ENCODE measurements around the gene COL4A1.
A peak's percentile ranks its signal among the peaks of the same experiment; 100 is the strongest.

Gene COL4A1

DNA sequence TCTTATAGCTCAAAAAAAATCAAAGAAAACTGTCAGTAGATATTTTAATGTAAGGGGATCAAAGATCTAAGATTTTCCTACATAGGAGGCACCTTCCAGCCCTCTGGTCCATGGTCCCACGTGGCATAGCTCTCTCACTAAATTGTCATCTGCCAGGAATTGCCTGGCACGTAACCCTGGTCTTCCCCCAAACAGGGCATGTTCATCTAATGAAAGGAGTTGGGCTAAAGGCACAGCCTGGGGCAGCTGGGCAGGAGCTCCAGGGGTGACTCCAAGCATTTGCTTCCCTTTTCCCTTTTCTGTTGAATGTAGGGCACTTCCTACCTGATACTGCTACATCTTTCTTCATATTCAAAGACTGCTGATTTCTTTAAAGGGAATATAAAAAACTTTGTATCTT lies 148.7 kb downstream of the COL4A1 start:
- DNase-seq (ENCODE audit: low read depth) = no peak

GRCh38 chr13:110157718-110158117 lies 149.2 kb downstream of the COL4A1 start:
- DNase-seq (ENCODE audit: low read depth) = no peak

DNA sequence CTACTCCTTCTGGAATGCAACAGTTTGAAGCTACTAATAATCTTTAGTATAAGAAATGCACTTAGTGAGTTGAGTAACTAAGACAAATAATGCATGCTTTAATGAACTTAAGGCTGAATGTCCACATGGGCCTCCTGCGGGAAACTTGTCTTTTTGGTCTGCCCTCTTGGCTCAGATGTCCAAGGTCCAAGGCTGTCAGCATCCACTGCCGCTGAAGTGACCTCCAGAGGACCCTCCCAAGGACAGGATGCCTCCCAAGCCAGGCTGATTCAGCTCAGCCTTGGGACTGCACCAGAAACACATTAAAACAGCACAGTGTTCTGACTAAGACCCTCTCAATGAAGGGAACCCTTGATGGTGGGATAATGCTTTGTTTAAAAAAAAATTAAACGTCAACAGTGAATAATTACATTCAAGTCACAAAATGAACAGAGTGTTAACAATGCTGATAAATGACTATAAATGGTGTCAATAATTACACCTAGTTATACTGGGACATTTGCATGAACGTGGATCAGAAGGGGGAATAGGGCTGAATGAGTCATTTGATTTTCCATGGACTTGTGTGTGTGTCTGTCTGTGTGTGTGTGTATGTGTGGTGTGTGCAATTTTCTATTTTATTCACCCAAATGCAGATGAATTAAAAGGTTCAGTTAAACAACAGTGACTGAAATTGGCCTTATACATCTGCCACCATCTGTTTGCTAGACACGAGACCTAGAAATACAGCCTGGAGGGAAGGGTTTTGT lies 150.5 kb downstream of the COL4A1 start:
- DNase-seq (ENCODE audit: low read depth) = no peak

- no peak for DNase-seq (ENCODE audit: low read depth)
Observed at GRCh38 chr13:110155072-110155471, 151.9 kb downstream of the COL4A1 start.

- DNase-seq (ENCODE audit: low read depth) = no peak
Observed at GRCh38 chr13:110154410-110154933, 152.5 kb downstream of the COL4A1 start.

DNA sequence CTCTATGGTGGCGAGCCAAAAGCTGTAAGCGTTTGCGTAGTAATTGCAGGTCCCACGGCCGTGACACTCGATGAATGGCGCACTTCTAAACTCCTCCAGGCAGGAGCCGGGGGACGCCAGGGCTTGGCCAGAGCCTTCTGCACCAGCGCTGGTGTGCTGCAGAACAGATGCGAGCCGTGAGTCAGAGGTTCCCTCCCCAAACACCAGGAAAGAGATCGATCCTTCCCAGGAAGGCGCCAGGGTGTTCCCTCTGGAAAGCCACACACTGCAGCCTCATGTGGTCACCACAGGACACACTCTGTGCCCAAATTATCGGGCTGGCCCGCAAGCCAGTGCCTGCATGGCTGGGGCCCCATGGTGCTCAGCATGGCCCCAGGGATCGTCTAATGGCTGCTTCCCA lies 154.6 kb downstream of the COL4A1 start:
- no peak for DNase-seq (ENCODE audit: low read depth)

DNA sequence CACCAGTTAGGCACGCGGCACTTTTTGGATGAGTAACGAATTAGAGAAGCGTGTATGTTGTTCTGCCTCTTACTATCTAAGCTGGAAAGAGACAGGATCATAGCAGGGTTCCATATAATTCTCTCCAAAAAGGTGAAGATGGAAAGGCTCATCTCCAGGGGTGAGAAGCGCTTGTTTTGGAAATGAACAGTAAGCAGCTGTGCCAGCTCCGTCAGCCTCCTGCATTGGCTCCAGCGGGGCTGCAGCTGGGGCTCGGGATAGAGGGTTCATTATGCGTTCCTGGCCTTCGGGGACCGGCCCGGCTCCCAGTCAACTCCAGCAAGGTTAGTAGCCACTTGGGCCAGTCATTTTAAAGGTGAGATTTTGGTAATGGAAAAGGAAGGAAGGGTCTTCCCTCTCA lies 155.5 kb downstream of the COL4A1 start:
- DNase-seq (ENCODE audit: low read depth) = no peak

DNA sequence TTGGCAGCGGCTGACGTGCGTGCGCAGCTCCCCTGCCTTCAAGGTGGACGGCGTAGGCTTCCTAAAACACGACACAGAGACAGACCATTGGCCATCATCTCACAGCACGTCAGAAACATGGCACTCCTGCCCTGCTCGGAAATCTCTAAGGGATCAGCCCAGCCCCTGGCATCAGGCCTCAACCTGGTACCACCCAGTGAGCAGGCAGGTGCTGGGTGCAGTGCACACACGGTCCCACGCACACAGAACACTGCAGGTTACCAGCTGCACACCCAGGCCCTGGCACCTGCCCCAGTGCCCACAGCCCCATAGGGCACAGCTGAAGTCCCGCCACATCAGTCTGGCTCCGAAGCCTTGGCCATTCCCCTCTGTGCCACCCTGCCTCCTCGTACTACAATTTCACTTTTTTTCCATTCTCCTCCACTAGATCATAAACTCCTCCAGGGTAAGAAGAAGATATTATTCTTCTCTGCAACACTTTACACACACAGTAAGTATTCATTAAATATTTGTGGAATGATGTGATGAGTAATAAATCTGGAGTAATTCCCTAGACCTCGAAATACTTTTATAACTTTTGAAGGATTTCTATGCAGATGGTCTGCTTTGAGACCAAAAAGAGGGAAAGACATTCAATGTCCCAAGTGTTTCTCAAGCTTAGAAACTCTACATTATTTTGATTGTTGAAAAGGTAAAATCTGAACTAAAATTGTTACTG lies 156.4 kb downstream of the COL4A1 start:
- no peak for DNase-seq (ENCODE audit: low read depth)

DNA sequence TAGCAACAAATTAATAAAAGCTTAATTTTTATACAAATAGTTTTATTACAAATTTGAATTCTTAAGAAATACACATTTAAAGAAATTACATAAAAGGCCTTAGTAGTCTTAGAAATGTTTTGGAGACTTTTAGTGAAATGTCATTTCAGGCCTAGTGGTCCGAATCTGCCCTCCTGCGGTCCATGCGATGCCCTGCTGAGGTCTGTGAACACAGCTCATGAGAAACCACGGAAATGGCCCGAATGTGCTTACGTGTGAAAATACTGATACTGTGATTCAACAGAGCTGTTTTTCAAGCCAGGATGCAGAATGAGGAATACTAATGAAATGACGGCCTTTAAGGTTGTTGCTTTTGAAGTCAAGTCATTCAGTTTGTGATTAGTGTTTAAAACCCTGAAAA lies 157.9 kb downstream of the COL4A1 start:
- no peak for DNase-seq (ENCODE audit: low read depth)

- DNase-seq (ENCODE audit: low read depth) = no peak
Observed at GRCh38 chr13:110140099-110140498, 166.9 kb downstream of the COL4A1 start.

DNA sequence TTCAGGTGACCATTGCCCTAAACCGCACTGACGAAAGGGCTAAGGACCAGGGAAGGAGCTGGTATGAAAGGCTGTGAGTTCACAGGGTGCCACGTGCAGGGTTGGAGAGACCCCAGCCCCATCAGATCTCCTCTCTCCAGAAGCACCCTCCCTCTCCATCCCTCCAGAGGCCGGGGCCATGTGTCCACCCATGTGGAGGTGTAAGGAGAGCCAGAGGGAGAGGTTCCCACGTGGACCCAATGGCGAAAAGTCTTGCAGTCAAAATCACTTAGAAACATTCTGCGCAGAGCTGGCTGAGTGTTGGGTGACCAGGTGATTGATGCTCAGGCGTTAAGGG lies 168.3 kb downstream of the COL4A1 start:
- DNase-seq (ENCODE audit: low read depth) = no peak

DNA sequence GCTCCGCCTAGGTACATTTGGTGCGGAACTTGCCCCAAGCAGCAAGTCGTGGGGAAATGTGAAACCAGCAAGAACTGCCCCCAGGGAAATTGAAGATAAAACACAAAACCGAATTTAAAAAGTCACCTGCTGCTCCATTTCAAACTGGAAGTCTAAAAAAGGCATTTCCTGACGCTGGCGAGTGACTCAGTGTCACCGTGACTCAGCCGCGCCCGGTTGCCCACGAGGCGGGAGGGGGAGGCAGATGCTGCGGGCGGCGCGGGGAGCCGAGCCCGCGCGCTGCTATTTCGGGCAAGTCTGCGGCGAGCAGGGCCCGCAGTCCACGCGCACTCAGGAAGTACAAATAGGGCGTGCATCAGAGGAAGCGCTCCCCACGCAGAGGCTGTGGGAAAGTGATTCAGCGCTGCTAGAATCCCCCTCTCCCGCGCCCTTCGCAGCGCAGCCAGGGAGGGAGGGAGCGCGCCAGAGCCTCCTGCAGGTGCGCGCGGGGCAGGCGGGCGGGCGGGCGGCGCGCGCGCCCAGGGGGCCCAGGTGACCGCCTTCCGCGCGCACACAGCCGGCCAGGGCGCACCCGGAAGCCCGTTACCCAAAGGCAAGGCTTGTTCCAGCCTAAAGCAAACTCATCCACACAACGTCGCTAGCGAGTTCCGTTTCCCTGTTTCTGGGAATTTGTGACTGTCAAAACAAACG lies 168.8 kb downstream of the COL4A1 start:
- peak; percentile 56 for DNase-seq (ENCODE audit: low read depth)

GRCh38 chr13:110137680-110138009 lies 169.3 kb downstream of the COL4A1 start:
- DNase-seq (ENCODE audit: low read depth) = no peak

DNA sequence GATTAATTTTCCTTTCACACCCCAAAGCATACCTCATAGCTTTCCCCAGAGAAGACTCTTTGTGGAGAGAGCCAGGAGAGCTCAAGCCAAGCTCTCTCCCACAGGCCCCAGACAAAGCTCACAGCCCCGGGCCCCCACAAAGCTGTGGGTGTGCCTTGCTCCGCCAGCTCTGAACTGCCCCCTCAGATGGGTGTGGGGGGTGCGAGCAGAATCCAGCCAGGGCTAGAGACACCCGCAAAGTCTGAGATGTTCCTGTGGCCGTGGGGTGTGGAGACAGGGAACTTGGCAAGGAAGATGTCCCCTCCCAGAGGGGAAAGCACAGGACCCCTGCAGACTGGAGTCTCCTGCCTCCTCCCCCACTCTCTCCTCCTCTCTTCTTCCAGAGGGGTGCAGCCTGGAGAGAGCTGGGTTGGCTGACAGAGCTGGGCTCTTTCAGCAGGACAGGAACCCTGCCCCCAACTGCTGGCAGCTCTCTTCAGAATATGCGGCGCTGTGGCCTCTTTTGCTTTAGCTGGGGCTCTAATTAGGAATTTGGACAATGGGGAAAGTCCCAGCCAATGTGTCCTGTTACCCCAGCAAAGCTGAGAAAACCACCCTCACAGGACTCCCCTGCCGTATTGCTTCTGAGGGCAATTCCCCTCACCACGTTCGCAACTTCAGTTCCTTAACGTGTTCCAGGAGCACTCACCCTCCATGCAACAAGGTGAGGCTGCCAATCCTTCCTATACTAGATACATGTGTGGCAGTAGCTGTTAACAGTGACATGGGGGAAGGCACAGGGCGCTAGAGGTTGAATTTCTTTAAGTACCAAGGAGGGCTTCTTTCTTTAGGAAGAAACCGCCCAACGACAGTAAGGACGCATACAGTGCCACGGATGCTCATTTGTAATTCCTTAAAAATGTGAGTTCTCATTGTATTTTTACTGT lies 170.0 kb downstream of the COL4A1 start:
- DNase-seq (ENCODE audit: low read depth) = no peak

- DNase-seq (ENCODE audit: low read depth) = no peak
Observed at GRCh38 chr13:110135977-110136597, 170.9 kb downstream of the COL4A1 start.

DNA sequence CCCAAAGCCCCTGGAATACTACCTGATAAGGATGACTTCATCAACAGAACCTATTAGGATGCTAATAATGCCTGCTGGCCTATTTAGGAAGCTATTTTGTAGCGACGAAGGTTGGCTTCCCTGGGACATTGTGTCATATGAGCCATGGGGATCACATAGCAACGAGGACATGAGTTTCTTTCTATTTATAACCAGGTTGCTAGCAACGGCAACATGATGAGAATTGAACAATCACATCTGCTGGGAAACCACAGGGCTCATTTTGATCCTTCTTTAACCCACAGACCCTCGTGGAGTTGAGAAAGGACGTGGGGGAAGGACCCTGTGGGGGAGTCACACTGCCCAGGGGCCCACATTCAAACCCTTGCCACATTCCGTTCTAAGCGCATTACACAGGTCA lies 172.2 kb downstream of the COL4A1 start:
- DNase-seq (ENCODE audit: low read depth) = no peak

DNA sequence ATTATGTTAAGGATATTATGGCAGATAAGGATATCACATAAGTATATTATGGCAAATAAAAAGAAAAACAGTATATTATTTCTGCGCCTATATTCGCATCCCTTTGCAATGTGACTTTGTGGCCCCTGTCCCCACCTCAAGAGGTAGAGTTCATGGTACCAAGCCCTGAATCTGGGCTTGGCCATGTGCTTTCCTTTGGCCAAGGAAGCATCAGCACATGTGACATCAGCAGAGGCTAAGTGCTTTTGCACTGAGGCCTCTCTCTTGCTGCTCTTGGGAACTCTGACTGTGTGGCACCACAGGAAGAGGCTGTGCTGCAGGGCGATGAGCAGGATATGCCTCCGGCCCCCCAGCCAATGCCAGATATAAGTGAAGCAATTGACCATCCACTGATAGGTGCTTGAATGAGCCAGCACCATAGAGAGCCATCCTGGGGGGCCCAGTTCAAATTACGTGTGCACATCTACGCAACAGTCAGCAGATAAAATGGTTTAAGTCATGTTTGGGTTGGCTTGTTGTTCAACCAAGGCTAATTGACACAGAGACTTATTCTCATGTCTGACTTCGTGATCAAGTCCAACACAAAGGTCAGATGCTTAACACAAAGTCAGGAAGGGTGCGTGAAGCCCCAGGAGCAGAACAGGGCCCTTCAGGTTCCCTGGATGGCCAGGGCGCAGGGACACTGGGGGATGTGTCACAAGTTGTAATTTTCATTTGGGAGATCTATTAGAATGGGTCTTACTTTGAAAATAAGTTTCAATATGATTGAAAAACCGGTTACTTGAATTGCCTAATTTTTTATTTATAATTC lies 173.3 kb downstream of the COL4A1 start:
- no peak for DNase-seq (ENCODE audit: low read depth)

GRCh38 chr13:110132225-110132982 lies 174.6 kb downstream of the COL4A1 start:
- no peak for DNase-seq (ENCODE audit: low read depth)

- DNase-seq (ENCODE audit: low read depth) = no peak
Observed at GRCh38 chr13:110131424-110131823, 175.5 kb downstream of the COL4A1 start.

DNA sequence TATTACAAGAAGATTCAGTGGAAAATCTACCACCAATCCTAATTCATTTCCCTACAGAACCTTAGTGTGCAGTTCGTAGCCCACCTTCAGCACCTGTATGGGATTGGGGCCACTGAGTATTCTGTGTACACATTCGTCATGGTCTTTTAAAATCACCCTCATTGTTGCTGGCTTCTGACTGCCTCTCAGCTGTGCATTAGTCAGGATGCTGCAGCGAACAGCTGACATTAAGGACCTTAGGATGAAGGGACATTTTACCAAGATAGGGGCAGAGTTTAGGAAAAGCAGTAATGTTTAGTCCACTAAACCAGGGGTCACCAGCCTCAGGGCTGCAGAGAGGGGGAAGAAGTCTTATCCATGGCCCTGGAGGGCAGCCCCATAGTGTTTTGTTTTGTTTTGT lies 176.5 kb downstream of the COL4A1 start:
- DNase-seq (ENCODE audit: low read depth) = no peak

All from activated T-helper 9 cell treated with anti-CD3 and anti-CD28 coated beads, Interleukin-2, amount 50 U/mL, for 16 hours (primary cell).